Left ventricle myocardium inferior (tissue), 1 donor: ENCODE measurements around the gene HOXD8. TPM values are rescaled to one million over a fixed set of nuclear protein-coding genes. Genes with fewer than 3 reads are reported as not detected.

Experiments
- DNase-seq: peaks from one replicate; pipeline ENCODE4 v3.0.0-alpha.2; 2020
- H3K27ac ChIP-seq: fragments of 200-600 bp; replicated peaks from 2 replicates; pipeline ENCODE4 v1.8.0; 2021
- H3K27me3 ChIP-seq: fragments of 200-600 bp; 2 replicates; pipeline ENCODE4 v1.8.0; 2021; ENCODE audit warnings: low read depth
- H3K36me3 ChIP-seq: fragments of 200-600 bp; 2 replicates; pipeline ENCODE4 v1.8.0; 2021
- H3K4me1 ChIP-seq: fragments of 200-600 bp; 2 replicates; pipeline ENCODE4 v1.8.0; 2021
- H3K4me3 ChIP-seq: fragments of 200-600 bp; 2 replicates; pipeline ENCODE4 v1.8.0; 2021; ENCODE audit warnings: mild to moderate bottlenecking, moderate library complexity
- H3K9me3 ChIP-seq: fragments of 200-600 bp; replicated peaks from 2 replicates; pipeline ENCODE4 v1.8.0; 2021
- CTCF ChIP-seq: fragments of 200-600 bp; IDR thresholded peaks from 2 replicates; pipeline ENCODE4 v1.8.0; 2021; ENCODE audit warnings: antibody characterized with exemption, mild to moderate bottlenecking, borderline replicate concordance
- intact Hi-C: fragments of 100-400 bp; cut with micrococcal nuclease; formaldehyde crosslinking; loops from one replicate; pipeline ENCODE4 v1.11.0; 2022
- total RNA-seq: library from RNA; stranded (reverse); fragmentation: NEBNext Ultra II Directional; extraction: Animal tissue kit (Norgen Biotek cat#: 25700); gene quantifications from one replicate; pipeline ENCODE4 v1.2.1, GENCODE V29; 2021
- donor health status: DM: no; HTN: yes; CAD: no; lungs with severe emphysema.

Gene HOXD8
- total RNA-seq, 1 donor from 2014 or later = 0.14 TPM

DNA sequence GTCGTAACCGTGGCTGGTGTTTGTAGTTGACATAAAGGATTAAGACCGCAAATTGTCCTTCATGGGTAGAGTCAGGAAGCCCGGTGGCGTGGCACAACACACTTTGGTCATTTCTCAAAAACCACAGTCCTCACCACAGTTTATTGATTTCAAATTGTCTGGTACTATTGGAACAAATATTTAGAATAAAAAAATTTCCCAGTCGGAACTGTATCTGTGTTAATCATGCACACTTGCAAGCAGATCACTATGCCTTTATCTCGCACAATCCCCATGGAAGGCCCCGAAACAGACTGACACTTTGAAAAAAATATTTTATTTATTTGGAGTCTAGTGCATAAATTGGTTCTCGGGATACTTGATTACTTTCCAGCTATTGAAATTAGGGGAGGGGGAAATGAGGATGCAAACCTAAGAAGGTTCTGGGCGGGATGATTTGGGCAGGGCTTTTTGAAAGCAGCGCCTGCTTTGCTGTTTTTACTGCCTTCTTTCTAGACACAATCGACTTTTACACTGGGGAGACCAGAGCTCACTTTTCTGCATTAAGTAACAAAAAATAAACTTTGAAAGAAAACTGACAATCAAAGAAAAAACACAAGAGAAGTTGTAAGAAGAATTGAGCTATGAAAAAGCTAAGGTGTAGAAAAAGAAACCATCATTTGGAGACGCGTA is 43.5 kb downstream of the HOXD8 start:
- no peak for DNase-seq
- intact Hi-C loops = no loop called here
- Histone ChIP-seq H3K9me3 (no peaks in the 10 kb centered on the region), H3K4me3 (no peak overlapping the region), H3K27ac (no peak overlapping the region), H3K4me1 (peaks cover 24% of the 10 kb centered on the region), H3K27me3 (peaks cover 100% of the 10 kb centered on the region), H3K36me3 (no peaks in the 10 kb centered on the region)
- no peak for TF ChIP-seq CTCF

DNA sequence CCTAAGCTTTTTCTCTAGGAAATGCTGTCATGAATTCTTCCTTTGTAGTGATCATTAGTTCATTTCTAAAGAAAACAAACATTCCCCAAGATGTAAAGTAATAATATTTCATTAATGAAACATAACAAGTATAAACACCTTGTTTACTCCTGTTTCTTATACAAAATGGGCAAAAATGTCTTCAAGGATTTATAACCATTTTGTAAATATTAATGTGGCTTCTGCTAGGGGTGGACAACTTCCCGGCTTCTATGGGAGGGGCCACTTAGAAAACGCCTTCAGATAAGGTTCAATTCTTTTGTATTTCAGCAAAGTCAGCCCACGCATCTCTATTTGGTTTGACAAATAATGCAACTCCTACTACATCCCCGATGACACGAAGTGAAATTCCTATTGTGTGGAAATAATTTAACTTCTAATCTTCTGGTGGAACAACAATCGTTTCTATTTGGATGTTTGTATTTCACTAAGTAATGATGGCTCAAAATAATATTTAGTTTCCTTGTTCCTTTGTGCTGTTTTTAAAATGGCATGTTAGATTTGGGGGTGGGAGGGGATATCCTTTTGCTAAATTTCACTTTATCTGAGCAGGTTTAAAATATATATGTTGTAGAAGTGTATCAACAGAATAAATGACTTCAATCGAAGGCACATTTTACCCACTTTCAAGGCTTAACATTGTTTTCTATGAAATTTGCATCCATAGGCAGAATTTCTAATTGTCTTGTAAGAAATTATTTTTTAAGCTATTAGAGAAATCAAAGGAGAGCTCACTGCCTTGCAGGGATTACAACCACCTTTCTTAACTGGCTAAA is 44.3 kb downstream of the HOXD8 start:
- H3K27me3 ChIP-seq = peaks cover 100% of the 10 kb centered on the region
- intact Hi-C loops = no loop called here
- no peak for TF ChIP-seq CTCF
- H3K27ac ChIP-seq = no peak overlapping the region
- no peaks in the 10 kb centered on the region for H3K36me3 ChIP-seq
- no peaks in the 10 kb centered on the region for H3K9me3 ChIP-seq
- DNase-seq = no peak
- no peak overlapping the region for H3K4me3 ChIP-seq
- peaks cover 31% of the 10 kb centered on the region for H3K4me1 ChIP-seq

DNA sequence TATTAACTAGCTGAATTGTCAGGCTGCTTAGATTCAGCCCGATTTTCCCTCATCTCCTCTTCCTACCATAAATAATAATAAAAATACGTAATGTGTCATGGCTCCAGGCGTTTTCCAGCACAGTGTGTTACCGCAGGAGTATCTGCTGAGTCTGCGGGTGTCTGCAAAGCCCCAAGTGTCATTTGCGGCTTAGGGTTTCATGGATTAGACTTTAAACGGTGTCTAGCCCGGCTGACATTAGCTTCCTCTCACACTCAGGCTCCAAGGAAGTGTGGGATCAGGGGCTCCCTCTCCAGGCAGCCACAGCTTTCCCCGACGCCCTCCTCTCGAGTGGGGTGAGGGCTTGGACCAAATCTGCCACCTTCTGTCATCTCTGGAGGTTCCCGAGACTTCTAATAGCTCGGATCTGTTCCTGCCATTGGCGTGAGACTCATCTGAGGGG is 44.9 kb downstream of the HOXD8 start:
- Histone ChIP-seq H3K36me3 (no peaks in the 10 kb centered on the region), H3K9me3 (no peaks in the 10 kb centered on the region), H3K4me1 (peaks cover 32% of the 10 kb centered on the region), H3K27ac (no peak overlapping the region), H3K27me3 (peaks cover 100% of the 10 kb centered on the region), H3K4me3 (no peak overlapping the region)
- no peak for DNase-seq
- TF ChIP-seq CTCF = no peak
- intact Hi-C loops = no loop called here

GRCh38 chr2:176174824-176175708 is 45.6 kb downstream of the HOXD8 start:
- Histone ChIP-seq H3K4me1 (peaks cover 32% of the 10 kb centered on the region), H3K36me3 (no peaks in the 10 kb centered on the region), H3K27ac (no peak overlapping the region), H3K27me3 (peaks cover 100% of the 10 kb centered on the region), H3K4me3 (no peak overlapping the region), H3K9me3 (no peaks in the 10 kb centered on the region)
- intact Hi-C loops = no loop called here
- no peak for DNase-seq
- TF ChIP-seq CTCF = no peak

DNA sequence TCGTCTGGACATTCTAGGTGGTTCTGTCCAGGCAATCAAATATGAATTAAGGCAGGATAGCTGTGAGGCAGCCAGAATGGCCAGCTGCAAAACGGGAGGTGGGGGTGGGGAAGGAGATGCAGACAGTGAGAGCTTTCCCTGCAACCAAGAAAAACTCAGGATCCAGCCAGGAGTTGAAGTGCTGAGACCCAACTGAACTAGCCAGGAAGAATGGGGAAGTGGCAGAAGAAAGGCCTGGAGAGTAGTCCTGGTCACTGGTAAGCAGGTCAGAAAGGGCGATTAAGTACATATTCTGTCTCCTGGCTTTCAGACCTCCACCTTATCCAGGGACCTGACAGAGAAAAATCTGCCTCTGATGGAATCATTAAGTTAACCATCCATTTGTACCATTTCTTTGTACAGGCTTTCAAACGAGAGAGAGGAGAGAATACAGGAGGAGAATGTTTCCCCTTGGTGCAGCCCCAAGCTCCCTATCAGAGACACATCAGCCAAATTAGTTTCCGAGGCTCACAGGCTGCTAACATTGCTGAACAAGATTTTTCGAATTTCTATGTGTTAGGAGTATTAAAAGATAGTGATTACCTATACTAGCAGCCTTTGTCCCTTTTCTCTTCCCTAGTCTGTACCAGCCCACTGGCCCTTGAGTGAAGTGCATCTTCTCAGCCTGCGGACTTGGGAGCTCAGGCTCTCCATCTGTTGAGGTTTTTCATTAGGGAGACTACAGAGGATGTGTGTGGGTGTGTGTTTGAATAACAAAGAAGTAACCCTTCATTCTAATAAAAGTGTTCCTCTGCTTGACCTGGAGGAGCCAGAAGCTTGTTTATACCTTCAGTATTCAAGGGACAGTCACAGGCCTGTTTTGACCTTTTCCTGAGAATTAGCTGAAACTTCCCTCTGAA is 46.5 kb downstream of the HOXD8 start:
- no peak overlapping the region for H3K27ac ChIP-seq
- DNase-seq = no peak
- H3K36me3 ChIP-seq = no peaks in the 10 kb centered on the region
- peaks cover 100% of the 10 kb centered on the region for H3K27me3 ChIP-seq
- intact Hi-C loops = no loop called here
- H3K4me3 ChIP-seq = no peak overlapping the region
- peaks cover 32% of the 10 kb centered on the region for H3K4me1 ChIP-seq
- no peak for TF ChIP-seq CTCF
- H3K9me3 ChIP-seq = no peaks in the 10 kb centered on the region
